GM23338 (cell line): ENCODE results near the gene NPDC1.

ENCODE experiments used
- CREB1 ChIP-seq: fragments of 250-450 bp; sonication (Bioruptor Pico); IDR thresholded peaks from 2 replicates; pipeline ENCODE4 v1.5.0; 2020; ENCODE audit warnings: low read depth, mild to moderate bottlenecking, moderate library complexity
- CTCF ChIP-seq, 2 experiments: fragments of 200-600 bp in 1 of 2; sonication (generic) in 1 of 2; conservative IDR thresholded peaks; 2 replicates each; pipeline versions ENCODE4 v1.5.1 to v1.6.1; 2016 to 2017; ENCODE audit warnings: antibody characterized with exemption in 2 of 2, low read depth in 2 of 2, mild to moderate bottlenecking in 2 of 2, moderate library complexity in 1 of 2
- ETS1 ChIP-seq: IDR thresholded peaks from 2 replicates; pipeline ENCODE4 v1.6.1; 2016; ENCODE audit warnings: antibody characterized with exemption
- EZH2 ChIP-seq: fragments of 200-600 bp; sonication (generic); IDR thresholded peaks from one replicate; pipeline ENCODE4 v1.8.0; 2017; ENCODE audit warnings: antibody characterized with exemption, mild to moderate bottlenecking, low read depth; ENCODE audit not compliant: unreplicated experiment
- EZH2phosphoT487 ChIP-seq: fragments of 200-600 bp; sonication (generic); IDR thresholded peaks from one replicate; pipeline ENCODE4 v1.8.1; 2018; ENCODE audit warnings: antibody characterized with exemption; ENCODE audit not compliant: unreplicated experiment
- JUNB ChIP-seq: IDR thresholded peaks from one replicate; pipeline ENCODE4 v1.6.1; 2016; ENCODE audit warnings: antibody characterized with exemption; ENCODE audit not compliant: unreplicated experiment
- NANOG ChIP-seq: IDR thresholded peaks from 2 replicates; pipeline ENCODE4 v1.6.1; 2016; ENCODE audit warnings: antibody characterized with exemption, borderline replicate concordance
- POLR2AphosphoS5 ChIP-seq: IDR thresholded peaks from 2 replicates; pipeline ENCODE4 v1.6.1; 2016; ENCODE audit warnings: antibody characterized with exemption, low read depth
- REST ChIP-seq: IDR thresholded peaks from one replicate; pipeline ENCODE4 v1.6.1; 2018; ENCODE audit warnings: antibody characterized with exemption; ENCODE audit not compliant: unreplicated experiment
- STAT1 ChIP-seq: IDR thresholded peaks from one replicate; pipeline ENCODE4 v1.6.1; 2016; ENCODE audit warnings: antibody characterized with exemption; ENCODE audit not compliant: unreplicated experiment
- ZNF331 ChIP-seq: fragments of 250-450 bp; sonication (Bioruptor Pico); IDR thresholded peaks from 2 replicates; pipeline ENCODE4 v1.5.0; 2020; ENCODE audit warnings: low read depth, mild to moderate bottlenecking, moderate library complexity
- ZNF462 ChIP-seq: fragments of 250-450 bp; sonication (Bioruptor Pico); IDR thresholded peaks from 2 replicates; pipeline ENCODE4 v1.5.0; 2020; ENCODE audit warnings: mild to moderate bottlenecking, moderate library complexity

GRCh38 chr9:137035507-137035834, 10.5 kb downstream of the NPDC1 start:
- TF ChIP-seq JUNB (no peak), CTCF (conservative IDR thresholded peaks at IDR 0.05; ENCODE audit: low read depth in 2 of 2) (peak in 1 of 2 experiments; percentile 14; a peak in 1 of 4 replicates), EZH2 (no peak), POLR2AphosphoS5 (no peak), EZH2phosphoT487 (no peak), REST (no peak), CREB1 (CRISPR knock-in tag) (no peak), ZNF331 (no peak), STAT1 (no peak), ZNF462 (CRISPR knock-in tag) (no peak), NANOG (no peak), ETS1 (no peak)
